HepG2 (cell line): ENCODE data around the gene ITCH. TPM values are rescaled to one million over a fixed set of nuclear protein-coding genes. Genes with fewer than 3 reads are reported as not detected.

Source experiments
- ATF1 ChIP-seq: IDR thresholded peaks from 2 replicates; pipeline ENCODE4 v1.6.1; 2016; ENCODE audit warnings: mild to moderate bottlenecking, control low read depth
- ELF4 ChIP-seq: sonication (generic); formaldehyde crosslinking; IDR thresholded peaks from 2 replicates; pipeline ENCODE4 v1.5.0; 2020; ENCODE audit warnings: missing genetic modification reagents, mild to moderate bottlenecking, moderate library complexity, borderline replicate concordance
- FOXO1 ChIP-seq: sonication (generic); formaldehyde crosslinking; IDR thresholded peaks from 2 replicates; pipeline ENCODE4 v1.4.0; 2020; ENCODE audit warnings: missing genetic modification reagents
- HIVEP1 ChIP-seq: sonication (generic); formaldehyde crosslinking; IDR thresholded peaks from 2 replicates; pipeline ENCODE4 v1.4.0; 2020; ENCODE audit warnings: mild to moderate bottlenecking, missing genetic modification reagents
- IRX3 ChIP-seq: sonication (generic); formaldehyde crosslinking; IDR thresholded peaks from 2 replicates; pipeline ENCODE4 v1.8.1; 2023; ENCODE audit warnings: mild to moderate bottlenecking, low read depth, missing genetic modification reagents, borderline replicate concordance
- NR2F1 ChIP-seq, 2 experiments: fragments of 450-650 bp in 1 of 2; formaldehyde crosslinking in 1 of 2; IDR thresholded peaks; 2 replicates each; pipeline versions ENCODE4 v1.5.0 to v1.6.1; 2016 to 2020; ENCODE audit warnings: mild to moderate bottlenecking in 1 of 2, missing compliant biosample characterization in 1 of 2, missing genetic modification reagents in 1 of 2, moderate library complexity in 1 of 2
- PPARG ChIP-seq: conservative IDR thresholded peaks from 2 replicates; pipeline ENCODE4 v1.6.1; 2016; ENCODE audit warnings: missing biosample characterization, missing genetic modification reagents
- RFXAP ChIP-seq: sonication (generic); formaldehyde crosslinking; IDR thresholded peaks from 2 replicates; pipeline ENCODE4 v1.4.0; 2020; ENCODE audit warnings: missing genetic modification reagents, borderline replicate concordance
- RNF2 ChIP-seq: fragments of 450-650 bp; conservative IDR thresholded peaks from 2 replicates; pipeline ENCODE4 v1.6.1; 2016; ENCODE audit warnings: low read depth
- SNAPC2 ChIP-seq: sonication (generic); formaldehyde crosslinking; IDR thresholded peaks from 2 replicates; pipeline ENCODE4 v1.8.1; 2022; ENCODE audit warnings: mild to moderate bottlenecking, missing genetic modification reagents
- ZFP36 ChIP-seq: fragments of 150-350 bp; IDR thresholded peaks from 2 replicates; pipeline ENCODE4 v1.6.1; 2018; ENCODE audit warnings: borderline replicate concordance, low read length, low read depth; ENCODE audit not compliant: partially characterized antibody
- ZNF224 ChIP-seq: sonication (generic); formaldehyde crosslinking; IDR thresholded peaks from 2 replicates; pipeline ENCODE4 v1.5.0; 2020; ENCODE audit warnings: mild to moderate bottlenecking, missing genetic modification reagents
- ZNF292 ChIP-seq: sonication (generic); formaldehyde crosslinking; IDR thresholded peaks from 2 replicates; pipeline ENCODE4 v1.8.1; 2022; ENCODE audit warnings: mild to moderate bottlenecking, low read depth, missing genetic modification reagents, borderline replicate concordance
- ZNF567 ChIP-seq: sonication (generic); formaldehyde crosslinking; IDR thresholded peaks from 2 replicates; pipeline ENCODE4 v1.8.1; 2023; ENCODE audit warnings: mild to moderate bottlenecking, missing genetic modification reagents, borderline replicate concordance
- ZNF597 ChIP-seq: sonication (generic); formaldehyde crosslinking; IDR thresholded peaks from 2 replicates; pipeline ENCODE4 v1.5.0; 2020; ENCODE audit warnings: missing genetic modification reagents
- ZNF598 ChIP-seq: sonication (generic); formaldehyde crosslinking; IDR thresholded peaks from 2 replicates; pipeline ENCODE4 v1.5.1; 2020; ENCODE audit warnings: mild to moderate bottlenecking, missing genetic modification reagents, borderline replicate concordance
- ZNF672 ChIP-seq: sonication (generic); formaldehyde crosslinking; IDR thresholded peaks from 2 replicates; pipeline ENCODE4 v1.8.1; 2022; ENCODE audit warnings: missing genetic modification reagents
- ZNF710 ChIP-seq: sonication (generic); formaldehyde crosslinking; IDR thresholded peaks from 2 replicates; pipeline ENCODE4 v1.5.0; 2020; ENCODE audit warnings: mild to moderate bottlenecking, missing genetic modification reagents, borderline replicate concordance
- polyA plus RNA-seq, 8 experiments: library from polyadenylated mRNA; depleted of rRNA in 3 of 8; stranded (reverse) in 7 of 8; unstranded in 1 of 8; fragments of >200 nt; fragmentation: Illumina TruSeq in 4 of 8; extraction: Trizol in 4 of 8; gene quantifications; 2 replicates each; pipeline versions ENCODE4 v1.2.1 to v1.2.3, GENCODE V29; 2011 to 2016; ENCODE audit warnings: low read depth in 4 of 8, missing spikeins in 1 of 8, mixed read lengths in 1 of 8; ENCODE audit not compliant: insufficient read depth in 1 of 8
- total RNA-seq, 5 experiments: library from RNA; depleted of rRNA; stranded (reverse); fragments of >200 nt; fragmentation: Illumina TruSeq; extraction: Trizol; gene quantifications; 2 replicates each; pipeline ENCODE4 v1.2.3, GENCODE V29; 2016; ENCODE audit warnings: low read depth in 1 of 5
- TF ChIP-seq, protein P1 (sequence below): IDR thresholded peaks from 2 replicates; pipeline ENCODE4 v1.6.1; 2016
- TF ChIP-seq, protein P2 (sequence below): sonication (generic); formaldehyde crosslinking; IDR thresholded peaks from 2 replicates; pipeline ENCODE4 v1.5.0; 2020; ENCODE audit warnings: missing genetic modification reagents, mild to moderate bottlenecking, borderline replicate concordance
- TF ChIP-seq, protein P3 (sequence below): fragments of 450-650 bp; IDR thresholded peaks from 2 replicates; pipeline ENCODE4 v1.6.1; 2016

Gene ITCH
- total and polyA plus RNA-seq, 2 of the 13 experiments (the other 11 are each of a cell fraction or from before 2014, with no cell fraction given): 20.5 to 112 TPM

GRCh38 chr20:34516247-34517113 is 153.4 kb downstream of the ITCH start, which contains the start of gene DYNLRB1 (continued):
- TF ChIP-seq PPARG (CRISPR knock-in tag): peak; percentile 72; the same call in 1 of the 2 replicates
- no peak for TF ChIP-seq ZNF672 (CRISPR knock-in tag)
- peak; percentile 72 for TF ChIP-seq SNAPC2 (CRISPR knock-in tag)
- peak; percentile 99 for TF ChIP-seq ELF4 (CRISPR knock-in tag)
- TF ChIP-seq ATF1 (CRISPR knock-in tag): no peak; the same call in 1 of the 2 replicates
- TF ChIP-seq ZNF292 (CRISPR knock-in tag): no peak
- TF ChIP-seq, protein P1, sequence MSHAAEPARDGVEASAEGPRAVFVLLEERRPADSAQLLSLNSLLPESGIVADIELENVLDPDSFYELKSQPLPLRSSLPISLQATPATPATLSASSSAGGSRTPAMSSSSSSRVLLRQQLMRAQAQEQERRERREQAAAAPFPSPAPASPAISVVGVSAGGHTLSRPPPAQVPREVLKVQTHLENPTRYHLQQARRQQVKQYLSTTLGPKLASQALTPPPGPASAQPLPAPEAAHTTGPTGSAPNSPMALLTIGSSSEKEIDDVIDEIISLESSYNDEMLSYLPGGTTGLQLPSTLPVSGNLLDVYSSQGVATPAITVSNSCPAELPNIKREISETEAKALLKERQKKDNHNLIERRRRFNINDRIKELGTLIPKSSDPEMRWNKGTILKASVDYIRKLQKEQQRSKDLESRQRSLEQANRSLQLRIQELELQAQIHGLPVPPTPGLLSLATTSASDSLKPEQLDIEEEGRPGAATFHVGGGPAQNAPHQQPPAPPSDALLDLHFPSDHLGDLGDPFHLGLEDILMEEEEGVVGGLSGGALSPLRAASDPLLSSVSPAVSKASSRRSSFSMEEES: peak; percentile 77; the same call in 1 of the 2 replicates
- no peak for TF ChIP-seq ZNF710 (CRISPR knock-in tag)
- no peak for TF ChIP-seq ZNF597 (CRISPR knock-in tag)
- peak; percentile 84 for TF ChIP-seq FOXO1
- no peak for TF ChIP-seq ZNF567 (CRISPR knock-in tag)
- peak; percentile 88; the same call in 1 of the 2 replicates for TF ChIP-seq ZNF598 (CRISPR knock-in tag)
- peak; percentile 79 for TF ChIP-seq IRX3 (CRISPR knock-in tag)
- TF ChIP-seq, protein P2, sequence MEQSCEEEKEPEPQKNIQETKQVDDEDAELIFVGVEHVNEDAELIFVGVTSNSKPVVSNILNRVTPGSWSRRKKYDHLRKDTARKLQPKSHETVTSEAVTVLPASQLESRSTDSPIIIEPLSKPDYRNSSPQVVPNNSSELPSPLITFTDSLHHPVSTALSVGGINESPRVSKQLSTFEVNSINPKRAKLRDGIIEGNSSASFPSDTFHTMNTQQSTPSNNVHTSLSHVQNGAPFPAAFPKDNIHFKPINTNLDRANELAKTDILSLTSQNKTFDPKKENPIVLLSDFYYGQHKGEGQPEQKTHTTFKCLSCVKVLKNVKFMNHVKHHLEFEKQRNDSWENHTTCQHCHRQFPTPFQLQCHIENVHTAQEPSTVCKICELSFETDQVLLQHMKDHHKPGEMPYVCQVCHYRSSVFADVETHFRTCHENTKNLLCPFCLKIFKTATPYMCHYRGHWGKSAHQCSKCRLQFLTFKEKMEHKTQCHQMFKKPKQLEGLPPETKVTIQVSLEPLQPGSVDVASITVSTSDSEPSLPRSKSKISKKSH: no peak; the same call in 1 of the 2 replicates
- TF ChIP-seq HIVEP1 (CRISPR knock-in tag): peak; percentile 71
- 0 out of 2 replicates have a peak, but pooled peaks have one; percentile 60 for TF ChIP-seq RNF2
- TF ChIP-seq, protein P3, sequence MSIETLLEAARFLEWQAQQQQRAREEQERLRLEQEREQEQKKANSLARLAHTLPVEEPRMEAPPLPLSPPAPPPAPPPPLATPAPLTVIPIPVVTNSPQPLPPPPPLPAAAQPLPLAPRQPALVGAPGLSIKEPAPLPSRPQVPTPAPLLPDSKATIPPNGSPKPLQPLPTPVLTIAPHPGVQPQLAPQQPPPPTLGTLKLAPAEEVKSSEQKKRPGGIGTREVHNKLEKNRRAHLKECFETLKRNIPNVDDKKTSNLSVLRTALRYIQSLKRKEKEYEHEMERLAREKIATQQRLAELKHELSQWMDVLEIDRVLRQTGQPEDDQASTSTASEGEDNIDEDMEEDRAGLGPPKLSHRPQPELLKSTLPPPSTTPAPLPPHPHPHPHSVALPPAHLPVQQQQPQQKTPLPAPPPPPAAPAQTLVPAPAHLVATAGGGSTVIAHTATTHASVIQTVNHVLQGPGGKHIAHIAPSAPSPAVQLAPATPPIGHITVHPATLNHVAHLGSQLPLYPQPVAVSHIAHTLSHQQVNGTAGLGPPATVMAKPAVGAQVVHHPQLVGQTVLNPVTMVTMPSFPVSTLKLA: no peak
- peak; percentile 72; the same call in 1 of the 2 replicates for TF ChIP-seq ZNF224 (CRISPR knock-in tag)
- no peak for TF ChIP-seq ZFP36
- 0 out of 4 replicates have a peak, but pooled peaks of 1 of the 2 experiments have one; percentile 17 for TF ChIP-seq NR2F1 (CRISPR knock-in tag; IDR thresholded peaks at IDR 0.05)
- peak; percentile 85 for TF ChIP-seq RFXAP (CRISPR knock-in tag)
